IMR-90 (cell line): ENCODE data around the gene TMC3. TPM values are rescaled to one million over a fixed set of nuclear protein-coding genes. Genes with fewer than 3 reads are reported as not detected.

ENCODE experiments used
- ATAC-seq: fragments of 200-7000 bp; cut with Tn5 transposase; 2 replicates; pipeline ENCODE4 v1.9.1; 2020; ENCODE audit warnings: low read depth, mild to moderate bottlenecking, moderate library complexity
- BruUV-seq: library from RNA; stranded (reverse); fragments of 400-500 nt; replicated peaks from 2 replicates; lab custom pipeline; 2021; lab: Mats Ljungman, UMichigan
- CTCF ChIA-PET: fragments of 300-600 bp; formaldehyde crosslinking; extraction: SDS; loops from one replicate; lab custom pipeline; 2021; ENCODE audit warnings: antibody characterized with exemption; lab: Yijun Ruan, JAX
- POLR2A ChIA-PET: fragments of 300-600 bp; sonication (Branson Sonifier 250); formaldehyde crosslinking; loops from one replicate; lab custom pipeline; 2022; ENCODE audit warnings: antibody characterized with exemption; ENCODE audit not compliant: unreplicated experiment; lab: Charles Lee
- DNase-seq: peaks from one replicate; pipeline ENCODE4 v3.0.0; 2013
- H2AFZ ChIP-seq: replicated peaks from 2 replicates; pipeline ENCODE3; 2013; ENCODE audit warnings: low read length, mild to moderate bottlenecking; ENCODE audit not compliant: poor library complexity
- H2AK5ac ChIP-seq: 2 replicates; pipeline ENCODE4 v1.6.1; 2013; ENCODE audit warnings: low read depth, low read length, inconsistent platforms
- H2AK9ac ChIP-seq: replicated peaks from 2 replicates; pipeline ENCODE3; 2013; ENCODE audit warnings: mild to moderate bottlenecking, low read depth, low read length, moderate library complexity; ENCODE audit not compliant: poor library complexity
- H2BK120ac ChIP-seq: 2 replicates; pipeline ENCODE4 v1.6.1; 2013; ENCODE audit warnings: low read depth, low read length, inconsistent platforms
- H2BK15ac ChIP-seq: 3 replicates; pipeline ENCODE4 v1.6.1; 2013; ENCODE audit warnings: low read depth, low read length, inconsistent platforms
- H2BK20ac ChIP-seq: 2 replicates; pipeline ENCODE4 v1.6.1; 2013; ENCODE audit warnings: low read depth, mild to moderate bottlenecking, inconsistent platforms, low read length, moderate library complexity
- H2BK5ac ChIP-seq: 2 replicates; pipeline ENCODE4 v1.6.1; 2013; ENCODE audit warnings: mild to moderate bottlenecking, low read depth, low read length, inconsistent platforms; ENCODE audit not compliant: poor library complexity, severe bottlenecking
- H3K14ac ChIP-seq: replicated peaks from 2 replicates; pipeline ENCODE4 v1.6.1; 2013; ENCODE audit warnings: low read depth, low read length, inconsistent platforms
- H3K18ac ChIP-seq: 2 replicates; pipeline ENCODE4 v1.6.1; 2013; ENCODE audit warnings: low read depth, low read length, control low read depth
- H3K23ac ChIP-seq: 2 replicates; pipeline ENCODE4 v1.6.1; 2013; ENCODE audit warnings: low read depth, low read length, inconsistent platforms
- H3K27ac ChIP-seq: 2 replicates; pipeline ENCODE4 v1.5.1; 2013; ENCODE audit warnings: mild to moderate bottlenecking, control low read depth, low read length; ENCODE audit not compliant: insufficient read depth
- H3K27me3 ChIP-seq: 2 replicates; pipeline ENCODE4 v1.6.1; 2013; ENCODE audit warnings: low read length; ENCODE audit not compliant: control insufficient read depth, insufficient read depth
- H3K36me3 ChIP-seq: 2 replicates; pipeline ENCODE4 v1.6.1; 2013; ENCODE audit warnings: low read length, mixed read lengths; ENCODE audit not compliant: control insufficient read depth, insufficient read depth
- H3K4ac ChIP-seq: 2 replicates; pipeline ENCODE4 v1.6.1; 2013; ENCODE audit warnings: low read depth, low read length, inconsistent platforms
- H3K4me1 ChIP-seq: 2 replicates; pipeline ENCODE4 v1.6.1; 2013; ENCODE audit warnings: low read length, mixed read lengths; ENCODE audit not compliant: control insufficient read depth, insufficient read depth
- H3K4me2 ChIP-seq: 2 replicates; pipeline ENCODE4 v1.6.1; 2013; ENCODE audit warnings: low read depth, mild to moderate bottlenecking, control low read depth, low read length, moderate library complexity
- H3K4me3 ChIP-seq: 2 replicates; pipeline ENCODE4 v1.5.1; 2013; ENCODE audit warnings: low read depth, mild to moderate bottlenecking, control low read depth, low read length, moderate library complexity; ENCODE audit not compliant: insufficient read depth
- H3K56ac ChIP-seq: 2 replicates; pipeline ENCODE4 v1.6.1; 2013; ENCODE audit warnings: low read length, inconsistent platforms; ENCODE audit not compliant: insufficient read depth; ENCODE audit errors: extremely low read depth
- H3K79me1 ChIP-seq, 2 experiments: 2 replicates each; pipeline ENCODE4 v1.6.1; 2013; ENCODE audit warnings: low read length in 2 of 2, inconsistent platforms in 1 of 2, low read depth in 1 of 2
- H3K9ac ChIP-seq: 2 replicates; pipeline ENCODE4 v1.6.1; 2013; ENCODE audit warnings: low read depth, low read length, control low read depth
- H3K9me1 ChIP-seq: 2 replicates; pipeline ENCODE4 v1.6.1; 2013; ENCODE audit warnings: low read length, inconsistent platforms; ENCODE audit not compliant: insufficient read depth
- H3K9me3 ChIP-seq: 2 replicates; pipeline ENCODE4 v1.6.1; 2013; ENCODE audit warnings: low read length; ENCODE audit not compliant: control insufficient read depth, insufficient read depth
- H4K20me1 ChIP-seq: 2 replicates; pipeline ENCODE4 v1.6.1; 2013; ENCODE audit warnings: low read length, inconsistent platforms; ENCODE audit not compliant: insufficient read depth
- H4K5ac ChIP-seq: 2 replicates; pipeline ENCODE4 v1.6.1; 2013; ENCODE audit warnings: mild to moderate bottlenecking, low read depth, low read length, control low read depth
- H4K8ac ChIP-seq, 2 experiments: 2 replicates each; pipeline ENCODE4 v1.6.1; 2013; ENCODE audit warnings: low read depth in 2 of 2, low read length in 2 of 2, control low read depth in 1 of 2, inconsistent platforms in 1 of 2
- H4K91ac ChIP-seq: 2 replicates; pipeline ENCODE4 v1.6.1; 2013; ENCODE audit warnings: low read depth, low read length, inconsistent platforms; ENCODE audit not compliant: insufficient read depth
- CEBPB ChIP-seq: IDR thresholded peaks from 2 replicates; pipeline ENCODE4 v1.6.1; 2012; ENCODE audit warnings: low read depth, low read length, improper control_type of control experiment
- CTCF ChIP-seq: conservative IDR thresholded peaks from 2 replicates; pipeline ENCODE4 v1.5.1; 2012; ENCODE audit warnings: mild to moderate bottlenecking, low read depth, low read length, improper control_type of control experiment
- dilution Hi-C: fragments of 300-500 bp; cut with HindIII; formaldehyde crosslinking; loops from one replicate; pipeline ENCODE4 v1.14.3; 2018; ENCODE audit warnings: low sequenced_read_pairs; ENCODE audit not compliant: unreplicated experiment
- in situ Hi-C: fragments of 300-500 bp; cut with MboI; formaldehyde crosslinking; loops from 3 replicates; pipeline ENCODE4 v1.14.3; 2019; ENCODE audit warnings: low sequenced_read_pairs, inconsistent platforms, mixed read lengths
- intact Hi-C: fragments of 100-400 bp; cut with micrococcal nuclease; formaldehyde crosslinking; loops from 2 replicates; pipeline ENCODE4 v1.10.0; 2022
- polyA plus RNA-seq, 3 experiments: library from polyadenylated mRNA; depleted of rRNA; stranded (reverse); fragments of >200 nt; gene quantifications; 2 replicates each; pipeline ENCODE4 v1.2.3, GENCODE V29; 2012; ENCODE audit warnings: low replicate concordance in 1 of 3
- total RNA-seq: library from RNA; depleted of rRNA; stranded (reverse); fragments of >200 nt; gene quantifications from 2 replicates; pipeline ENCODE4 v1.2.3, GENCODE V29; 2012

The TMC3 gene
- total and polyA plus RNA-seq, 2 of the 4 experiments (the other 2 are of a cell fraction) = not detected

- Histone ChIP-seq H3K27me3 (peaks cover 4% of the 10 kb centered on the region; the same call in 1 of the 2 replicates), H3K79me1 (no peaks in the 10 kb centered on the region), H2AFZ (no peak overlapping the region), H3K9me3 (no peaks in the 10 kb centered on the region; the same call in 1 of the 2 replicates), H2BK20ac (no peak overlapping the region), H3K4me3 (no peak overlapping the region), H3K14ac (no peak overlapping the region), H3K4me2 (no peak overlapping the region), H2AK5ac (no peak overlapping the region), H3K4me1 (no peaks in the 10 kb centered on the region), H2AK9ac (no peak overlapping the region), H3K18ac (no peak overlapping the region), H3K4ac (no peak overlapping the region), H2BK15ac (no peak overlapping the region), H3K23ac (no peak overlapping the region), H4K5ac (no peak overlapping the region), H2BK5ac (no peak overlapping the region), H3K36me3 (no peaks in the 10 kb centered on the region), H3K9me1 (no peaks in the 10 kb centered on the region), H4K8ac (no peak overlapping the region), H3K9ac (no peak overlapping the region), H4K91ac (no peak overlapping the region), H4K20me1 (no peaks in the 10 kb centered on the region), H2BK120ac (no peak overlapping the region), H3K56ac (no peak overlapping the region), H3K27ac (no peak overlapping the region)
- dilution Hi-C loops = no loop called here
- no TSS peak for BruUV-seq
- ChIA-PET POLR2A (no interaction called here), CTCF (interaction anchor here (1.0 kb wide), 1 partner anchor 119 kb away, joined by 5 read pairs; no protein-coding TSS in a partner anchor)
- intact Hi-C loops = no loop called here
- ATAC-seq = no peak
- in situ Hi-C loops = loop anchor here (10.0 kb wide), 2 partner anchors 50 to 240 kb away; no protein-coding TSS in a partner anchor
- DNase-seq = no peak
- 0 out of 2 replicates have a peak, but pooled peaks have one; percentile 19 for TF ChIP-seq CEBPB
- TF ChIP-seq CTCF = no peak
Measured at GRCh38 chr15:81394603-81395002, 20.6 kb upstream of the TMC3 start.
